Midbrain (tissue), 1 donor: ENCODE measurements around the gene MRPL4.
"Not testable (repeated sequence)": the region's sequence is repeated elsewhere in the genome, so short reads cannot be mapped to it uniquely, and the experiment has no call there.

ENCODE experiments used
- DNase-seq: peaks from one replicate; lab custom pipeline; 2025; lab: John Stamatoyannopoulos, UW

MRPL4 gene

GRCh38 chr19:10230173-10230860 is 21.7 kb upstream of the MRPL4 start:
- no peak for DNase-seq

GRCh38 chr19:10230861-10231611 is 21.0 kb upstream of the MRPL4 start, which contains the start of gene S1PR2:
Gene S1PR2 (minus strand): TSS chr19:10231331. CDS start chr19:10224905, 6,426 bp downstream.
- no peak for DNase-seq

- DNase-seq = no peak
These were observed 20.3 kb upstream of the MRPL4 start for GRCh38 chr19:10231612-10232228.

- DNase-seq = no peak
These were observed 18.1 kb upstream of the MRPL4 start for GRCh38 chr19:10233946-10234345.

GRCh38 chr19:10235003-10235402 is 17.0 kb upstream of the MRPL4 start:
- no peak for DNase-seq

GRCh38 chr19:10235409-10235808 is 16.6 kb upstream of the MRPL4 start:
- not testable (repeated sequence) for DNase-seq

GRCh38 chr19:10237702-10238101 is 14.3 kb upstream of the MRPL4 start:
- DNase-seq = no peak

GRCh38 chr19:10238172-10238783 is 13.7 kb upstream of the MRPL4 start:
- DNase-seq = no peak

- DNase-seq = not testable (repeated sequence)
These were observed 10.1 kb upstream of the MRPL4 start for GRCh38 chr19:10241826-10242449.

- no peak for DNase-seq
These were observed 8.4 kb upstream of the MRPL4 start for GRCh38 chr19:10243606-10244005.

GRCh38 chr19:10245189-10245939 is 6.7 kb upstream of the MRPL4 start:
- no peak for DNase-seq

GRCh38 chr19:10246511-10246910 is 5.5 kb upstream of the MRPL4 start:
- no peak for DNase-seq

- DNase-seq = no peak
These were observed 693 bp downstream of the MRPL4 start for GRCh38 chr19:10252707-10253106.

- DNase-seq = no peak
These were observed 2.2 kb downstream of the MRPL4 start for GRCh38 chr19:10254244-10254643.

- no peak for DNase-seq
These were observed 3.3 kb downstream of the MRPL4 start for GRCh38 chr19:10255358-10255757.

GRCh38 chr19:10256551-10256950 is 4.5 kb downstream of the MRPL4 start:
- no peak for DNase-seq

GRCh38 chr19:10256970-10257615 is 5.1 kb downstream of the MRPL4 start:
- DNase-seq = no peak

GRCh38 chr19:10258080-10258710 is 6.2 kb downstream of the MRPL4 start:
- no peak for DNase-seq

- peak; percentile 45 for DNase-seq
These were observed 7.3 kb downstream of the MRPL4 start for GRCh38 chr19:10259162-10259905.
